Left colon (tissue), 2 donors: ENCODE results near the gene USP4. TPM values are rescaled to one million over a fixed set of nuclear protein-coding genes. Genes with fewer than 3 reads are reported as not detected.
A peak's percentile ranks its signal among the peaks of the same experiment; 100 is the strongest.
"Not testable (repeated sequence)": the region's sequence is repeated elsewhere in the genome, so short reads cannot be mapped to it uniquely, and the experiment has no call there.

Source experiments
- ATAC-seq: fragments of 200-7000 bp; cut with Tn5 transposase; one replicate; pipeline ENCODE4 v1.9.1; 2020; ENCODE audit warnings: mild to moderate bottlenecking, moderate library complexity
- DNase-seq, 2 donors: peaks; one replicate each; pipeline ENCODE4 v3.0.0-alpha.2; 2020
- intact Hi-C, 2 donors: fragments of 100-400 bp; cut with DNase I in 1 of 2; cut with micrococcal nuclease in 1 of 2; formaldehyde crosslinking; loops; one replicate each; pipeline versions ENCODE4 v1.11.2 to v1.14.0; 2022; cut with DNase I, micrococcal nuclease
- long read RNA-seq: library from polyadenylated mRNA; unstranded; transcript quantifications from one replicate; pipeline ENCODE4 v2.0.0, GENCODE V29; 2021
- total RNA-seq, 2 donors: library from RNA; stranded (reverse); fragmentation: NEBNext Ultra II Directional; extraction: Animal tissue kit (Norgen Biotek cat#: 25700); gene quantifications; one replicate each; pipeline ENCODE4 v1.2.1, GENCODE V29; 2021
- donor health status: DM: no; HTN: no; CAD: no.
- donor health status: DM: yes; HTN: yes; CAD: no.

USP4 gene
- total RNA-seq: 10 to 100 TPM; 48.5 to 55.3 TPM
- long read RNA-seq, transcript USP4-202 (21 exons, 3,222 nt): major isoform, 58 of 166 reads
- long read RNA-seq, transcript USP4-201 (22 exons, 3,126 nt): minor isoform, 46 of 166 reads
- long read RNA-seq, partial matches to known transcripts: 12 of 166 reads
- long read RNA-seq, other reads (novel, unspliced or antisense): 46 of 166 reads

GRCh38 chr3:49339941-49340800, at the start of gene USP4:
Gene USP4 (minus strand): TSS chr3:49340053. CDS start chr3:49340024, 29 bp downstream.
- ATAC-seq: peak; percentile 96
- intact Hi-C loops: loop anchor here in 1 of 2 donors (2.0 to 10.0 kb wide), 2 partner anchors 105 to 169 kb away; partner anchors contain the start of gene KLHDC8B
- DNase-seq: peak; percentile 94 to 95

GRCh38 chr3:49389297-49389696, 49.4 kb upstream of the USP4 start:
- intact Hi-C loops: no loop called here
- ATAC-seq (no peak), DNase-seq (no peak)

- DNase-seq: no peak
- no peak for ATAC-seq
- intact Hi-C loops: no loop called here
Measured at GRCh38 chr3:49388289-49388820, 48.5 kb upstream of the USP4 start.

GRCh38 chr3:49387721-49388120, 47.9 kb upstream of the USP4 start:
- ATAC-seq (no peak), DNase-seq (no peak)
- intact Hi-C loops: no loop called here

GRCh38 chr3:49386056-49386756, 46.4 kb upstream of the USP4 start:
- DNase-seq (no peak), ATAC-seq (no peak)
- intact Hi-C loops: no loop called here

- intact Hi-C loops: no loop called here
- no peak for DNase-seq
- no peak for ATAC-seq
Measured at GRCh38 chr3:49385617-49386016, 45.8 kb upstream of the USP4 start.

- DNase-seq (peak; percentile 44 to 46), ATAC-seq (peak; percentile 96)
- intact Hi-C loops: no loop called here
Measured at GRCh38 chr3:49383387-49383786, 43.5 kb upstream of the USP4 start.

- ATAC-seq (no peak), DNase-seq (no peak)
- intact Hi-C loops: no loop called here
Measured at GRCh38 chr3:49378249-49378895, 38.5 kb upstream of the USP4 start.

- no peak for ATAC-seq
- intact Hi-C loops: no loop called here
- DNase-seq: no peak
Measured at GRCh38 chr3:49377483-49377882, 37.6 kb upstream of the USP4 start.

GRCh38 chr3:49371946-49372345, 32.1 kb upstream of the USP4 start:
- ATAC-seq: no peak
- no peak for DNase-seq
- intact Hi-C loops: no loop called here

GRCh38 chr3:49370585-49371290, 30.9 kb upstream of the USP4 start:
- ATAC-seq: no peak
- intact Hi-C loops: no loop called here
- DNase-seq: no peak

- intact Hi-C loops: loop anchor here in 1 of 2 donors (5.0 kb wide), 1 partner anchor 40 kb away; no protein-coding TSS in a partner anchor
- no peak for ATAC-seq
Measured at GRCh38 chr3:49362561-49362960, 22.7 kb upstream of the USP4 start.

GRCh38 chr3:49359623-49360022, 19.8 kb upstream of the USP4 start:
- ATAC-seq: no peak
- intact Hi-C loops: loop anchor here in 1 of 2 donors (5.0 kb wide), 1 partner anchor 43 kb away; no protein-coding TSS in a partner anchor
- no peak for DNase-seq

More at GRCh38 chr3:49362561-49362960, 22.7 kb upstream of the USP4 start:
- DNase-seq: no peak

- DNase-seq (no peak), ATAC-seq (peak; percentile 16)
- intact Hi-C loops: no loop called here
Measured at GRCh38 chr3:49358884-49359225, 19.0 kb upstream of the USP4 start.

GRCh38 chr3:49358217-49358883, 18.5 kb upstream of the USP4 start, which contains the start of gene GPX1:
Gene GPX1 (minus strand): TSS chr3:49358353. CDS start chr3:49358278, 75 bp downstream.
- intact Hi-C loops: no loop called here
- ATAC-seq: peak; percentile 91
- DNase-seq: peak; percentile 96 to 97

GRCh38 chr3:49357443-49358216, 17.8 kb upstream of the USP4 start:
- DNase-seq (peak; percentile 42 to 70), ATAC-seq (peak; percentile 47)
- intact Hi-C loops: not testable (repeated sequence)

- DNase-seq, ATAC-seq, intact Hi-C loops: not testable (repeated sequence)
Measured at GRCh38 chr3:49357095-49357442, 17.2 kb upstream of the USP4 start.
